Stimulated activated CD8-positive, alpha-beta memory T cell treated with anti-CD3 and anti-CD28 coated beads, Interleukin-15, amount 100 ng/mL, for 1 hour (primary cell): Measurements from ENCODE around the gene KRI1.

ENCODE experiments used
- DNase-seq: peaks from one replicate; pipeline ENCODE4 v3.0.0-alpha.2; 2020; ENCODE audit warnings: low read depth

Gene KRI1

GRCh38 chr19:10518444-10519361 is 47.1 kb downstream of the KRI1 start:
- no peak for DNase-seq

GRCh38 chr19:10517760-10518443 is 47.9 kb downstream of the KRI1 start:
- DNase-seq, result no peak

DNA sequence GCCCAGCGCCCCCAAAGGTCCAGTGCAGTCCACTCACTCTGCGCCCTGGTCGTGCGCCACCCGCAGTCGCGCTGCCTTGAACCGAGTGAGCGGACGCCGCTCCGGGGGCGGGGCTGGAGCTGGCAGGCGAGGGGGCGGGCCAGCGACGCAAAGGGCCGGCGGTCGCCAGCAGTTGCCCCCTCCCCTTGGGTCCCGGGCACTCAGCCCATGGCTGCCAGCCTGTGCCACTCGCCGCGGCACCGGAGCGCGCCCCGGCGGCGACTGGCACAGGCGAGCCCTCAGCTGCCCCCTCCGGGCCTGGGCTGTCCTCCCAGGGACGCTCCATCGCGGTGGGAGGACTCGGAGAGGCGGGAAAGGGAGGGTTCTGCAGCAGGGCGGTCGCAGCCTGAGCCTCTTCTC is 48.5 kb downstream of the KRI1 start, which contains the start of gene S1PR5:
Gene S1PR5 (minus strand): TSS at position 87 of the 399 bp plus-strand sequence. CDS start 2,436 bp downstream, outside the sequence.
- DNase-seq, result no peak

DNA sequence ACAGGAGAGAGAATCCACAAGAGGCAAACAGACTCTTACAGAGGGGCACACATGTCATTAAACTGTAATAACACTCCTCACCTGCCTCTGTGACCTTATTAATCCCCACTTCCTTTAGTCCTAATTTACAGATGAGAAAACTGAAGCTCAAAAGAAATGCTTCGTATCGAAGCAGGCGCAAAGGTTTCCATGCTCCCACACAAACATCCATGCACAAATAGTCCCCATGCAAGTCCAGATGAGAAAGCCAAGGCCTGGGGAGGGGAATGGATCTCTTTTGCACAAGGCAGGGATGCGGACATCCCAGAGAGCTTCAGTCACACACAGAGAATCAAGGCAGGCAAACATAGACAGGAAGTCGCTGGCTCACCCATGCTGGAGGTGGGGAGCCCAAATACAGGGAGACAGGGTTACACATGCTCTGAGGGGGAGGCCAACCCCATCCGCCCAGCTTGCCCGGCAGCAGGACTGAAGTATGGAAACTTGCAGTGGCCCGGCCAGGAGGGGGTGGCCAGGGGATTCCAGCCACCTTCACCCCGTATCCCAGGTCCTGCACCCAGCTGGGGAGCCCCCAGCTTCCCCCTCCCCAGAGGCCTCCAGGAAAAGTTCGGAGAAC is 49.0 kb downstream of the KRI1 start:
- no peak for DNase-seq

GRCh38 chr19:10516064-10516385 is 49.8 kb downstream of the KRI1 start:
- DNase-seq, result no peak

- no peak for DNase-seq
These were observed 51.3 kb downstream of the KRI1 start for GRCh38 chr19:10514211-10515145.

DNA sequence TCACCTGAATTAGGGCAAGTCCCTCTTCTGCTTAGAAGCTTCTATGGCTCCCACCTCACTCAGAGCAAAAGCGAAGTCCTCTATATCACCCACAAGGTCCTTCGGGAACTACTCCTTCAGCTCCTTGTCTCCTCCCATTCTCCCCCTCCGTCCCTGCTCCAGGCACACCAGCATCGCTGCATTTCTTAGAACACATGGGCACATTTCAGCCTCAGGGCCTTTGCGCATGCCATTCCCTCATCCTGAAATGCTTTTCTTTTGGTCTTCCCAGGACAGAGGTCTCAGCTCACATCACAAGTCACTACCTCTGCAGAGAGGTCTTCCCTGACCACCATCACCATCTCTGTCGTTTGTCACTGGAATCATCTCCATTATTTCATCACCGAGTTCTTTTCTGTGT is 52.6 kb downstream of the KRI1 start:
- DNase-seq, result no peak

- peak; percentile 39 for DNase-seq
These were observed 55.5 kb downstream of the KRI1 start for GRCh38 chr19:10510301-10510802.

DNA sequence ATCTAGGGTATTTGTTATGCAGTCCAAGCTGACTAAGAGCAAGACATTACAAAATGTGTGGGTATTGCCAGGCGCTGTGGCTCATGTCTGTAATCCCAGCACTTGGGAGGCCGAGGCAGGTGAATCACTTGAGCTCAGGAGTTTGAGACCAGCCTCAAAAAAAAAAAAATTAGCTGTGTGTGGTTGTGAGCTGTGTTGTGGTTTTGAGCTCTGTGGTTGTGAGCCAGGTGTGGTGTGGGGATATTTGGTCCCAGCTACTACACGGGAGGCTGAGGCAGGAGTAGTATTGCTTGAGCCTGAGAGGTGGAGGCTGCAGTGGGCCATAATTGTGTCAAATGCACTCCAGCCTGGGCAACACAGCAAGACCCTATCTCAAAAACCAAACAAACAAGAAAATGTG is 57.1 kb downstream of the KRI1 start:
- no peak for DNase-seq

DNA sequence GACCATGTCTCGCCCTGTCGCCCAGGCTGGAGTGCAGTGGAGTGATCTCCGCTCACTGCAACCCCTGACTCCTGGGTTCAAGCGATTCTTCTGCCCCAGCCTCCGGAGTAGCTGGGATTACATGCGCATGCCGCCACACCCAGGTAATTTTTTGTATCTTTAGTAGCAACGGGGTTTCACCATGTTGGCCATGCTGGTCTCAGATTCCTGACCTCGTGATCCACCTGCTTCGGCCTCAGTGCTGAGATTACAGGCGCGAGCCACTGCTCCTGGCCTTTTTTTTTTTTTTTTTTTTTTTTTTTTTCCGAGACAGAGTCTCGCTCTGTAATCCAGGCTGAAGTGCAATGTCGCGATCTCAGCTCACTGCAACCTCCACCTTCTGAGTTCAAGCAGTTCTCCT is 57.8 kb downstream of the KRI1 start:
- DNase-seq, result no peak

DNA sequence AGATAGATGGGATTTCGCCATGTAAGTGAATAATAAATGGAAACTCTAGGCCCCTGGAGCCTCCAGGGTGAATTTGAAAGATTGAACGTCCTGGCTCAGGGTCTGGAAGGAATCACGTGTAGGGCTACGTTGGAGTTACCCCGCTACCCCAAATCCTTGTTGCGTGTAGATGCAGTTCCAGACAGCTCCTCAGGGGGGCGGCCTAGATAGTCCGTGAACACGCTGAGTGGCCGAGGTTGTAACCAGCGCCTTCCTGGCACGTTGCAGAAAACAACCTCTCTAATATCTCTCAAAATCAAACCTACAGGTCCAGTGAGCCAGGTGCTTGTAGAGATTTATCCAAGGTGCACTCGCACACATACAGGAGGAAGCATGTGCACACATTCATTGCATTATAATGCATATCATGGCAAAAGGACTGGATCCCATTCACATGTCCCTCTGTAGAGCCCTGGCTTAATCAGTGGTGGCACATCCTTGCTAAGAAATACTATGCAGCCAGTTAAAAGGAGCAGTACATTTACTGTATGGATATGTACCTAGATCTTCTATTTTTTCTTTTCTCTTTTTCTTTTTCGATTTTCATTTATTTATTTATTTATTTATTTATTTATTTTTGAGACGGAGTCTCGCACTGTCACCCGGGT is 60.1 kb downstream of the KRI1 start:
- peak; percentile 69 for DNase-seq
